ACC112 (cell line): Measurements from ENCODE around the gene CBX4.

Experiments used
- H2AFZ ChIP-seq: fragments of 200-600 bp; sonication (generic); one replicate; pipeline ENCODE4 v1.6.0; 2017; ENCODE audit warnings: antibody characterized with exemption, low read length; ENCODE audit not compliant: unreplicated experiment
- H3K27ac ChIP-seq: fragments of 200-600 bp; sonication (generic); 2 replicates; pipeline ENCODE4 v1.5.1; 2014; ENCODE audit warnings: low read depth, mild to moderate bottlenecking, antibody characterized with exemption, low read length, moderate library complexity
- H3K27me3 ChIP-seq: fragments of 200-600 bp; sonication (generic); 2 replicates; pipeline ENCODE4 v1.6.1; 2014; ENCODE audit warnings: mild to moderate bottlenecking, antibody characterized with exemption, low read length, moderate library complexity, mixed read lengths; ENCODE audit not compliant: insufficient read depth
- H3K36me3 ChIP-seq: fragments of 200-600 bp; sonication (generic); 2 replicates; pipeline ENCODE4 v1.6.1; 2016; ENCODE audit warnings: mild to moderate bottlenecking, antibody characterized with exemption, low read length, moderate library complexity, mixed read lengths; ENCODE audit not compliant: insufficient read depth
- H3K4me1 ChIP-seq: fragments of 200-600 bp; sonication (generic); one replicate; pipeline ENCODE4 v1.6.1; 2016; ENCODE audit warnings: low read length, mixed read lengths; ENCODE audit not compliant: insufficient read depth, unreplicated experiment, control insufficient read depth
- H3K4me3 ChIP-seq: fragments of 200-600 bp; sonication (generic); 2 replicates; pipeline ENCODE4 v1.5.1; 2014; ENCODE audit warnings: mild to moderate bottlenecking, low read depth, low read length
- H3K79me2 ChIP-seq: fragments of 200-600 bp; sonication (generic); one replicate; pipeline ENCODE4 v1.6.0; 2016; ENCODE audit warnings: low read length; ENCODE audit not compliant: control insufficient read depth, unreplicated experiment, insufficient read depth

The CBX4 gene

GRCh38 chr17:79788989-79789942, 50.0 kb downstream of the CBX4 start:
- H2AFZ ChIP-seq, result no peak overlapping the region
- H3K27ac ChIP-seq, result no peak overlapping the region
- H3K4me1 ChIP-seq, result peaks cover 10% of the 10 kb centered on the region
- H3K36me3 ChIP-seq, result no peaks in the 10 kb centered on the region
- peaks cover 56% of the 10 kb centered on the region for H3K27me3 ChIP-seq
- H3K79me2 ChIP-seq, result no peaks in the 10 kb centered on the region
- H3K4me3 ChIP-seq, result no peak overlapping the region

- no peak overlapping the region for H3K4me3 ChIP-seq
- H3K27me3 ChIP-seq, result peaks cover 56% of the 10 kb centered on the region
- peaks cover 10% of the 10 kb centered on the region for H3K4me1 ChIP-seq
- H3K36me3 ChIP-seq, result no peaks in the 10 kb centered on the region
- no peak overlapping the region for H2AFZ ChIP-seq
- H3K27ac ChIP-seq, result no peak overlapping the region
- no peaks in the 10 kb centered on the region for H3K79me2 ChIP-seq
Observed at GRCh38 chr17:79788455-79788854, 50.8 kb downstream of the CBX4 start.

- Histone ChIP-seq H3K4me1 (peaks cover 9% of the 10 kb centered on the region), H3K4me3 (no peak overlapping the region), H3K36me3 (no peaks in the 10 kb centered on the region), H3K79me2 (no peaks in the 10 kb centered on the region), H3K27me3 (peaks cover 50% of the 10 kb centered on the region), H2AFZ (no peak overlapping the region), H3K27ac (no peak overlapping the region)
Observed at GRCh38 chr17:79786930-79787643, 52.2 kb downstream of the CBX4 start.

- no peaks in the 10 kb centered on the region for H3K79me2 ChIP-seq
- H3K36me3 ChIP-seq, result no peaks in the 10 kb centered on the region
- H3K27me3 ChIP-seq, result peaks cover 41% of the 10 kb centered on the region
- H3K4me3 ChIP-seq, result no peak overlapping the region
- no peak overlapping the region for H2AFZ ChIP-seq
- H3K4me1 ChIP-seq, result no peaks in the 10 kb centered on the region
- H3K27ac ChIP-seq, result no peak overlapping the region
Observed at GRCh38 chr17:79785900-79786810, 53.1 kb downstream of the CBX4 start.

- Histone ChIP-seq H3K4me3 (no peak overlapping the region), H3K27ac (no peak overlapping the region), H3K4me1 (no peaks in the 10 kb centered on the region), H3K27me3 (peaks cover 32% of the 10 kb centered on the region), H3K36me3 (no peaks in the 10 kb centered on the region), H2AFZ (no peak overlapping the region), H3K79me2 (no peaks in the 10 kb centered on the region)
Observed at GRCh38 chr17:79785017-79785899, 54.0 kb downstream of the CBX4 start.

GRCh38 chr17:79784353-79785016, 54.8 kb downstream of the CBX4 start:
- no peaks in the 10 kb centered on the region for H3K4me1 ChIP-seq
- H2AFZ ChIP-seq, result no peak overlapping the region
- no peaks in the 10 kb centered on the region for H3K36me3 ChIP-seq
- no peak overlapping the region for H3K27ac ChIP-seq
- no peak overlapping the region for H3K4me3 ChIP-seq
- H3K79me2 ChIP-seq, result no peaks in the 10 kb centered on the region
- peaks cover 24% of the 10 kb centered on the region for H3K27me3 ChIP-seq

- Histone ChIP-seq H3K27ac (no peak overlapping the region), H3K4me3 (no peak overlapping the region), H2AFZ (no peak overlapping the region), H3K36me3 (no peaks in the 10 kb centered on the region), H3K27me3 (peaks cover 21% of the 10 kb centered on the region), H3K4me1 (no peaks in the 10 kb centered on the region), H3K79me2 (no peaks in the 10 kb centered on the region)
Observed at GRCh38 chr17:79783891-79784290, 55.3 kb downstream of the CBX4 start.
